ENCODE measurements around the gene CFAP61. TPM values are rescaled to one million over a fixed set of nuclear protein-coding genes. Genes with fewer than 3 reads are reported as not detected.

CFAP61 gene
- total and polyA plus RNA-seq, 12 donors = 0.53 to 3.6 (median 1.1) TPM; not detected in 3

DNA sequence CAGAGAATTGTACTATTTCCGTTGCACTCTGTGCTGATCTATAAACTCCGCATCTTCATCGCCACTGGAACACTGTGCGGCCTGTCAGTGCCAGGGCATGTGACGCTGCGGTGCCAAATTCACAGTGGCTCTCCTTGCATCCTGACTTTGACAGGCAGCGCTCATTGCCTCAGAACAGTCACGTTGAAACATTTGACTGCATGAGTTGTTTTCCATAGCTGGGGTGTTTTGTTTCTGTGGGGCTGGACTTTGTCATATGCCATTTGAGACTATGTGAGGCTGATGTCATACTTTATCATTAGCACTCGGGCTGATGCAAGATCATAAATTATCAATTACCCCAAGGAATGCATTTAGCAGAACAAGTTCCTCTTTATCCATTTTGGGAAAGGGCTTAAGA is 32.7 kb downstream of the CFAP61 start:
- TF ChIP-seq POLR2A (IDR thresholded peaks at IDR 0.05) = no peak
- no peak for TF ChIP-seq CTCF (IDR thresholded peaks at IDR 0.05)
- peak in 2 of 7 donors; percentile 19 to 74 for DNase-seq
- peaks cover 10% of the 10 kb centered on the region for H3K27me3 ChIP-seq
- H3K27ac ChIP-seq = peak overlapping the region in 1 of 5 donors; percentile 7
- intact Hi-C loops (cut with DNase I) = loop anchor here (5.0 to 10.0 kb wide), 2 partner anchors 152 to 160 kb away; no protein-coding TSS in a partner anchor
- no peaks in the 10 kb centered on the region for H3K36me3 ChIP-seq (replicated peaks in 1 of 2)
- no peaks in the 10 kb centered on the region for H3K9me3 ChIP-seq (replicated peaks in 1 of 3)
- 69 to 80% (median 72%) methylated on average over 9 of the region's 9 CpGs for WGBS, 4 donors
- no peak overlapping the region for H3K4me3 ChIP-seq
- H3K4me1 ChIP-seq (replicated peaks in 1 of 2) = no peaks in the 10 kb centered on the region

GRCh38 chr20:20085812-20086211 is 33.5 kb downstream of the CFAP61 start:
- Histone ChIP-seq H3K27me3 (peaks cover 9% of the 10 kb centered on the region), H3K4me1 (replicated peaks in 1 of 2) (no peaks in the 10 kb centered on the region), H3K27ac (no peak overlapping the region), H3K4me3 (no peak overlapping the region), H3K36me3 (replicated peaks in 1 of 2) (no peaks in the 10 kb centered on the region), H3K9me3 (replicated peaks in 1 of 3) (no peaks in the 10 kb centered on the region)
- DNase-seq = peak in 1 of 7 donors; percentile 68
- WGBS, 4 donors = 39 to 46% (median 42%) methylated on average over 2 of the region's 2 CpGs
- TF ChIP-seq POLR2A (IDR thresholded peaks at IDR 0.05) = no peak
- no peak for TF ChIP-seq CTCF (IDR thresholded peaks at IDR 0.05)
- intact Hi-C loops (cut with DNase I) = loop anchor here (5.0 to 10.0 kb wide), 2 partner anchors 151 to 159 kb away; no protein-coding TSS in a partner anchor

- no peak for DNase-seq
- Histone ChIP-seq H3K36me3 (replicated peaks in 1 of 2) (no peaks in the 10 kb centered on the region), H3K27ac (no peak overlapping the region), H3K9me3 (replicated peaks in 1 of 3) (no peaks in the 10 kb centered on the region), H3K27me3 (no peaks in the 10 kb centered on the region), H3K4me3 (no peak overlapping the region), H3K4me1 (replicated peaks in 1 of 2) (no peaks in the 10 kb centered on the region)
- intact Hi-C loops (cut with DNase I) = loop anchor here (5.0 to 10.0 kb wide), 2 partner anchors 148 to 156 kb away; no protein-coding TSS in a partner anchor
- WGBS, 4 donors = 66 to 88% (median 78%) methylated on average over 3 to 4 of the region's 4 CpGs
- no peak for TF ChIP-seq CTCF (IDR thresholded peaks at IDR 0.05)
- no peak for TF ChIP-seq POLR2A (IDR thresholded peaks at IDR 0.05)
Observed at GRCh38 chr20:20089018-20089417, 36.7 kb downstream of the CFAP61 start.

DNA sequence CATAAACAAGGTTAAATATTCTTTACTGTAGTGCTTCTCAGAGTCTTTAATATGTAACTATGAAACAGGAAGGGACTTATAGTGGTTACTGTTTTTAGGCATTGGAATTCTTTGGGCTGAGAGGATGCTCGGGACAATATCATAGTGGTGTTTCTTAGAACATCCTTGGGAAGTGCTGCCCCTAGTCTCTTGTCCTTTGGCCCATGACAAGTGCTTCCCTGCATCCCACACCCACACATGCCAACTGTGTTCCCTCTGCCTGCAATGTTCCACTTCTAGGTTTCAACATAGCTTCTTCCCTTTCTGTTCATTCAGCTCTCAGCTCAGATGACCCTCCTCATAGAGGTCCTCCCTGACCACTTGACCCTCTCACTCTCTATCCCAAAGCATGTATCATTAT is 37.6 kb downstream of the CFAP61 start:
- intact Hi-C loops (cut with DNase I) = loop anchor here (5.0 to 10.0 kb wide), 2 partner anchors 147 to 155 kb away; no protein-coding TSS in a partner anchor
- 57 to 85% (median 69%) methylated on average over 1 of the region's 1 CpG for WGBS, 4 donors

More for the DNA sequence above, 37.6 kb downstream of the CFAP61 start:
- no peak for DNase-seq
- no peaks in the 10 kb centered on the region for H3K27me3 ChIP-seq
- no peak for TF ChIP-seq POLR2A (IDR thresholded peaks at IDR 0.05)
- no peak for TF ChIP-seq CTCF (IDR thresholded peaks at IDR 0.05)
- H3K4me1 ChIP-seq (replicated peaks in 1 of 2) = no peaks in the 10 kb centered on the region
- no peak overlapping the region for H3K4me3 ChIP-seq
- H3K36me3 ChIP-seq (replicated peaks in 1 of 2) = no peaks in the 10 kb centered on the region
- H3K27ac ChIP-seq = no peak overlapping the region
- no peaks in the 10 kb centered on the region for H3K9me3 ChIP-seq (replicated peaks in 1 of 3)

All from adrenal gland (tissue), 12 donors.